Stimulated activated naive CD8-positive, alpha-beta T cell treated with anti-CD3 and anti-CD28 coated beads, Interleukin-15, Interleukin-2, amounts not matched to agents 100 U/mL and 50 U/mL, for 24 hours (primary cell): ENCODE data around the gene RALA.

Source experiments
- ATAC-seq: fragments of 150-1000 bp; cut with Tn5 transposase; one replicate; pipeline ENCODE4 v1.10.0; 2021
- DNase-seq: peaks from one replicate; pipeline ENCODE4 v3.0.0; 2021

Gene RALA

GRCh38 chr7:39613577-39613976 is 9.8 kb upstream of the RALA start:
- ATAC-seq, result no peak

GRCh38 chr7:39614299-39614698 is 9.1 kb upstream of the RALA start:
- DNase-seq (no peak), ATAC-seq (no peak)

More at GRCh38 chr7:39613577-39613976, 9.8 kb upstream of the RALA start:
- DNase-seq, result no peak

GRCh38 chr7:39615350-39615975 is 7.9 kb upstream of the RALA start:
- DNase-seq, result no peak
- no peak for ATAC-seq

GRCh38 chr7:39616138-39616537 is 7.2 kb upstream of the RALA start:
- no peak for ATAC-seq

GRCh38 chr7:39617005-39617404 is 6.4 kb upstream of the RALA start:
- ATAC-seq (no peak), DNase-seq (no peak)

More at GRCh38 chr7:39616138-39616537, 7.2 kb upstream of the RALA start:
- DNase-seq, result no peak

GRCh38 chr7:39618868-39619267 is 4.5 kb upstream of the RALA start:
- ATAC-seq (no peak), DNase-seq (no peak)

- ATAC-seq (no peak), DNase-seq (no peak)
Measured at GRCh38 chr7:39620486-39620885, 2.9 kb upstream of the RALA start.

GRCh38 chr7:39621261-39621660 is 2.1 kb upstream of the RALA start:
- ATAC-seq (no peak), DNase-seq (no peak)

- DNase-seq, result no peak
- ATAC-seq, result no peak
Measured at GRCh38 chr7:39621784-39622411, 1.5 kb upstream of the RALA start.

GRCh38 chr7:39622609-39623008 is 763 bp upstream of the RALA start:
- ATAC-seq (no peak), DNase-seq (no peak)

- ATAC-seq (peak; percentile 63), DNase-seq (peak; percentile 45)
Measured at GRCh38 chr7:39623732-39624441, 515 bp downstream of the RALA start.

- ATAC-seq (no peak), DNase-seq (peak; percentile 33)
Measured at GRCh38 chr7:39624442-39624807, 1.1 kb downstream of the RALA start.

- ATAC-seq, result no peak
- no peak for DNase-seq
Measured at GRCh38 chr7:39624935-39625694, 1.7 kb downstream of the RALA start.

- ATAC-seq (no peak), DNase-seq (no peak)
Measured at GRCh38 chr7:39631736-39632308, 8.4 kb downstream of the RALA start.

- DNase-seq (no peak), ATAC-seq (no peak)
Measured at GRCh38 chr7:39633563-39634477, 10.4 kb downstream of the RALA start.

- no peak for DNase-seq
- ATAC-seq, result no peak
Measured at GRCh38 chr7:39634478-39634805, 11.1 kb downstream of the RALA start.

- DNase-seq (no peak), ATAC-seq (peak; percentile 32)
Measured at GRCh38 chr7:39637400-39637799, 14.0 kb downstream of the RALA start.

- ATAC-seq, result no peak
- DNase-seq, result no peak
Measured at GRCh38 chr7:39637963-39638485, 14.7 kb downstream of the RALA start.

GRCh38 chr7:39642896-39643295 is 19.5 kb downstream of the RALA start:
- DNase-seq, result no peak
- ATAC-seq, result no peak

- no peak for ATAC-seq
- no peak for DNase-seq
Measured at GRCh38 chr7:39644170-39644569, 20.8 kb downstream of the RALA start.
